ENCODE measurements around the gene RREB1.

RREB1 gene

DNA sequence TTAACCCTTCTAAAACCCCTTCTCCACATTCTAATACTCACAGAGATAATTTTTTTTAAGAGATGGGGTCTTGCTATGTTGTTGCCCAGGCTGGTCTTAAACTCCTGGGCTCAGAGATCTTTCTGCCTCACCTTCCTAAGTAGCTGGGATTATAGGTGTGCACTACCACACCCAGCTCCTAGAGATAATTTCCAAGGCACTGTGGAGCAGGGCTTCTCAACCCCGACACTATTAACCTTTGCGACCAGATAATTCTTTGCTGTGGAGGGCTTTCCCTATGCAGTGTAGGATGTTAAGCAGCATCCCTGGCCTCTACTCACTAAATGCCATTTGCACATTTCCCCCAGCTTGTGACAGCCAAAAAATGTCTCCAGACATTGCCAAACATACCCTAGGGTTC lies 8.8 kb upstream of the RREB1 start:
- DNase-seq = no peak

DNA sequence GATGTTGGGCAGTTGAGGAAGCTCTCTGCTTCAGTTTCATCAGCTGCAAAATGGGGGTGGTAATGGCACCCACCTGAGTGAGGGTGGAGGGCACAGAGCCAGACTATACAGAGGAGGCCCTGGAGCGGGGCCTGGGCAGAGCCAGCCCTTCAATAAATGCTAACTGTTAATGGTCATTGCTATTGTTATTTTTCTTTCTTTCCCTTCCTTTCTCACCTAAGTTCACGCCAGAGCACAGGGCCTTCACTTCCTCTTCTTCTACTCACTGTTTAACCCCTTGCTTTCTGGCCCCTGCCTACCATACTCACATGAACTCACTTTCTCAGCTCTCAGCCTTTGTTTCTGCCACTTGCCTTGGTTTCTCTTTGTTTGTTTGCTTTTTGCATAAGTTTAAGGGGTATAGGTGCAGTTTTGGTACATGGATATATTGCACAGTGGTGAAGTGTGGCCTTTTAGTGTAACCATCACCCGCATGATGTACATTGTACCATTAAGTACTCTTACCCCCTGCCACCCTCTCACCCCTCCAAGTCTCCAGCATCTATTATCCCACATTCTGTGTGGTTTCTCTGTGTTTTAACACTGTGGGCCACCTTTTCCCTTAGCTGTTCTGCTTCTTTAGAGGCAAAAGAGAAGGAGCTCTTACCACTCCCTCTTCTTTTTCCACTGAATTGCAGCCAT lies 7.5 kb upstream of the RREB1 start:
- DNase-seq = no peak

DNA sequence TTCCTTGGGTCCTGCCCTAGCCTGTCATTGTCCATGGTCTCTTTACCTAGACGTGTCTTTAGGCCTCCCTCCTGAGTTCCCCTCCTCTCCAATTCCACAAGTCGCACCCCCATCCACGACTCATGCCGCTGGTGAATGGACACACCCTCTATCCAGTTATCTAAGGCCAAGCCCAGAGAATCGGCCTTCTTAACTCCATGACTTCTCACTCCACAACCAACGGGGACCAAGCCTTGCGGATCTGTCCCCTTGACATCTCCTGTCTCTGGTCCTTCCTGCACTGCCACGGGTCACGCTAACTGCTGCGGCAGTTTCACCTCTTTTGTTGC lies 7.0 kb upstream of the RREB1 start:
- DNase-seq = no peak

- no peak for DNase-seq
Observed at GRCh38 chr6:7101290-7101689, 6.5 kb upstream of the RREB1 start.

DNA sequence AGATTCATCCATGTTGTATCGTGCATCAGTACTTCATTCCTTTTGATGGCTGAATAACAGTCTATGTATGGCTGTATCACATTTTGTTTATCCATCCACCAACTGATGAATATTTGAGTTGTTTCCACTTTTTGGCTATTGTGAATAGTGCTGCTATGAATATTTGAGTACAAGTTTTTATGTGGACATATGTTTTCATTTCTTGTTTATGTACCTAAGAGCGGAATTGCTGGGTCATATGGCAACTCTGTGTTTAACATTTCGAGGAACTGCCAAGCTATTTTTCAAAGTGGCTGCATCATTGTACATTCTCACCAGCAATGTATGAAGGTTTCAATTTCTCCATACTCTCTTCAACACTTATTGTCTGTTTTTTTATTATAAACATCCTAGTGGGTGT lies 3.0 kb upstream of the RREB1 start:
- no peak for DNase-seq

GRCh38 chr6:7106215-7106751 lies 1.5 kb upstream of the RREB1 start:
- DNase-seq = no peak

DNA sequence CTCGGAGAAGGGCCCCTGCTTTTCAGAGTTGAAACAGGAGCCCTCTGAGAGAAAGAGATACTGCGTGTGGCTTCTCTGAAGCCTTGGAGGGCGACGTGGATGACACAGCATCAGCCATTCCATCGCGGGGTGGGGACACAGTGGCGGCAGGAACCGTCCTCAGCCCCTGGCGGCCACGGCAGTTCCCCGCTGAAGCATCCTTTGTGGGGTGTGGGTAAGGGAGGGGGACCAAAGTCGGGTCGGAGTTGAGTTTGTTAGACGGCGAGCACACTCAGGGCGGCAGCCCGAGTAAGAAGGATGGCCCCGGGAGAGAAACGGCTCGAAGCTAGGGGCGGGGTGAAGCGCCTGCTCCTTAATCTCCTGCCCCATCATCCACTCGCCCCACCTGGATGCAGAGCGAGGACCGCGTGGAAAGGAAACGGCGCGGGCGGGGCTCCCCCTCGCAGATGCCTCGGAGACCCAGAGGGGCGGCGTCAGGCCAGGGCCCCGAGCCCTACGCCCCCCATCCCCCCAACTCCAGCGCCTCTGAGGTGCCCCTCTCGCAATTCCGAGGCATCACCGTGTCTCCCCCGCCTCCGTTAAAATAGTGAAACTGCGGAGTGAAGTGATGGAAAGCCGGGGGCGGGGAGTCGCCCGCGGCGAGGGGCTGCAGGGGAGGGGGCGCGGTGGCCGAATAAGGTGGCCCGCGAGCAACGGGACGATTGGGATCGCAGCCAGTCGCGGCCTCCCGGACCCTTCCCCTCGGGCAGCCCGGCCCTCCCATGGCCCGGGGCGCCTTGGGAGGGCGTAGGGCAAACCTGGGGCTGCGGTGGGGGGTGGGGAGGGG lies 796 bp upstream of the RREB1 start:
- DNase-seq = no peak

GRCh38 chr6:7108196-7108963 lies 619 bp downstream of the RREB1 start:
- no peak for DNase-seq

DNA sequence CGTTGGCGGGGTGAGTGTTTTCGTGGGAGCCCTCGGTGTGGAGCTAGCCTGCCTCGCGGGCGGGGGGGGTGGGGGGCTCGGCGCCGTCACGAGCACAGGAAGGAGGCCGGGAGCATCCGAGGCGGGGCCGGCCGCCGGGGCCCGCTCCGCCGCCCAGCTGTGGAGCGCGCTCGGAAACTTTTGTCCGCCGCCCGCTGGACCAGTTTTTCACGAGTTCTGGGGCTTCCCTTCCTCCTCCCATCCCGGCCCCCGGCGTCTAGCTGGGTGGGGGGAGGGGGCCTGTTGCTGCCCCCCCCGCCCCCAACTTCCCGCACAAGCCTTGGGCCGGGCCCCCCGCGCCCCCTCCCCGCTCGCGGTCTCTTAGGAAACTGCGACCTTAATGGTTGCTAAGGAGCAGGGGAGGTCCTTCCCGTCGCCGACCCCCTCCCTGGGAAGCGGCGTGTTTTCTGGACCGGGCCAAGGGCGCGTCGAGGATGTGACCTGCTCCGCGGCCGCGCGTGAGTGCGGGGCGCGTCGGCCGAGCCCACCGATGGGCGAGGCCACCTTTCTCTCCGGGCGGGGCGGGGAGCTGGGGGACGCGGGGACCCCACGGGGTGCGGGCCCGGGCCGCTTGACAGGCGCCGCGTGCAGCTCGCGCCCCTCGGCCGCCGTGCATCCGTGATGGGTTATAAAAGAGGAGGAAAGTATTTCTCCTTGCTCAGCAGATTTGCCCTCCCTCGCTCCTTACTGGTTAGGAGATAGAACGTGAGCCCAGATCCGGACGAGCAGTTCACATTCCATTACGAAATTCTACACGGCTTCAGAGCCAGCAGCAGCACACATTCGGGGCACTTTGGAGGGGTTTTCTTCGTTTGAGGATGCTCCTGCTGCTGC lies 1.4 kb downstream of the RREB1 start:
- DNase-seq = no peak

DNA sequence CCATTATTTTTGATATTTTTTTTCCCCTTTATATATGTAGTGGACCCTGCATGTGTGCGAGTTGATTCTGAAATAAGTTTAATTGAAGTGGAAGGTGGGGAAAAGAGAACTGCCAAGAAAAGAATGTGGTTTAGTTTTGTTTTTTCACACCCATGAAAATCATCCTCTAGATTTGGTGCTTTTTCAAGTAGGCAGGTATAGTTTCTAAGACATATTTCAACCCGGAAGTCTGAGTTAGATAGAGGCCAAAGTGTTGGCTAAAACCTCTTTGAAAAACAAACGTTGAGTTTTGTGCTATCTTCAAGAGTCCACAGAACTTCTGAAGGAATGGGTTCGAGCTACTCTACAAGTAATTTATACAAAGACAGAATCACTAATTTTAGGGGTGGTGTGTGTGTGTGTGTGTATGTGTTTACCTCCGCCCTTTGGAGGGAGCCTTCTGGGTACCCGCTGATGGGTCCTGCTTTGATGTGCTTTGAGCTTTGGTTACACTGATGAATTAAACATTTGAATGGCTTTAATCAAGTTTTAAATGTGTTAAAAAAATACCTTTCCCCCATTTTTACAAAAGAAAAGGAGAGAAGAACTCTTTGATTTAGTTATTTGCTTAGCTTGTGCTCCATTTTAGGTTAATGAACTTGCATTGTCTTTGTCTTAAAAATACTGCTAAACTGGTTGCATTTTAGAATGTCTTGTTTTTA lies 2.5 kb downstream of the RREB1 start:
- DNase-seq = no peak

- no peak for DNase-seq
Observed at GRCh38 chr6:7111095-7111690, 3.4 kb downstream of the RREB1 start.

DNA sequence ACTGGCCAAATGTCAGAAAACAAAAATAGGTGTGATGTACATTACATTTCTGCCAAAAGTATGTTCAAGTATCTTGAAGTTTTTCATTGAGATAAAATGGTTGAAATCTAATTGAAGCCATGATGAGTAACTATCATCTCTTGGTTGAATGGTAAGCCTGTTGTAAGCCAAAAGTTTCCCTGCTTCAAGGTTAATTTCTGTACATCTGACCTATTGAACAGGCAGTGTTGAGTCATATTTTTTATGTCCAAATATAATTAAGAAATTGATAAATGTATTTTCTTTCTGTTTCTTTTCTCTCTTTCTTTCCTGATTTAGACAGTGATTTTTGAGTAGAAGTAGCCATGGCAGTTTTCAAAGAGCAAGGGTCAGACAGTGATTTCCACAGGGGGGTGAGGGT lies 4.4 kb downstream of the RREB1 start:
- no peak for DNase-seq

- DNase-seq = no peak
Observed at GRCh38 chr6:7112741-7113313, 5.1 kb downstream of the RREB1 start.

GRCh38 chr6:7114744-7115458 lies 7.1 kb downstream of the RREB1 start:
- DNase-seq = no peak

- no peak for DNase-seq
Observed at GRCh38 chr6:7115543-7116231, 7.9 kb downstream of the RREB1 start.

GRCh38 chr6:7119272-7119801 lies 11.6 kb downstream of the RREB1 start:
- no peak for DNase-seq

- no peak for DNase-seq
Observed at GRCh38 chr6:7121700-7122241, 14.0 kb downstream of the RREB1 start.

GRCh38 chr6:7122684-7123083 lies 14.9 kb downstream of the RREB1 start:
- no peak for DNase-seq

DNA sequence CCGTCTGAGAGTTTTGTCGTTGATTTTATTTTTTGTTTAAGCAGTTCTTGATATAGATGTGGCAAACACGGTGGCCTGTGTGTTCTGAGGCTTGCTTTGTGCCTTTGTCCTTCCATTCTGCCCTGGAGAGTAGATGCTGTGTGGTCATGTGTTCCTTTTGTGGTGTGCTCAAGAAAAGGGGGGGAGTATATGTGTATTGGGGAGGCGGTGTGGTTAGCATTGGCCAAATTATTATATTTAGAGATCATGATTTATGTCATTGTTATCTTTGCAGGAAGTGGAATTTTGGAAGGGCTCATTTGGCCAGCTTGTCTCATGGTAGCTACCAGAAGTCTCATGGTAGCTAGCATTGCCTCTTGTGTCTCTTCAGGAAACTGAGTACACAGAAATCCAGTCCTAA lies 16.4 kb downstream of the RREB1 start:
- DNase-seq = no peak

Measured in NCI-H1105 (cell line).